Measurements from ENCODE around the gene CYP8B1.

CYP8B1 gene

GRCh38 chr3:42841332-42841731 is 34.3 kb downstream of the CYP8B1 start:
- no peak for DNase-seq (ENCODE audit: low spot score)
- in situ Hi-C loops (cut with MboI; ENCODE audit: low pct_unique_long_range_greater_than_20kb, low sequenced_read_pairs, unreplicated experiment), result no loop called here
- no peak for TF ChIP-seq CTCF (IDR thresholded peaks at IDR 0.05; ENCODE audit: extremely low read depth, insufficient read depth, missing control alignments)

DNA sequence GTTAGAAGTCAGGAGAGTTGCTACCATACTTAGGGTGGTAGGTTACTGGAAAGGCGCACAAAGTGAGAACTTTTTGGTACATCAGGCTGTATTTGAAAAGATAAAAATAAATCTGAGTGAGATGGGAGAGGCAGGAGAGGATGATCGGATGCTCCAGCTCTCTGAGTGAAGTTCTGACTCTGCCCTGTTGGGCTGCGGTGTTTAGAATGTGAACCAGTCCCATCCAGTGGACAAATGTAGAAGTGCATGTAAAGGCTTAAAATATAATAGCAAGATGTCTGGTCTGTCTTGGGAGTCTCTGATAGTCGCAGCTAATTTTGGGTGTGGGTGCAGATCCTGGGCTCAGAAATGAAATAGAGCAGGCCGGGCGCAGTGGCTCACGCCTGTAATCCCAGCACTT is 36.1 kb downstream of the CYP8B1 start:
- peak; percentile 56 for DNase-seq (ENCODE audit: low spot score)
- in situ Hi-C loops (cut with MboI; ENCODE audit: low pct_unique_long_range_greater_than_20kb, low sequenced_read_pairs, unreplicated experiment), result no loop called here
- TF ChIP-seq CTCF (IDR thresholded peaks at IDR 0.05; ENCODE audit: extremely low read depth, insufficient read depth, missing control alignments), result peak; percentile 67

- in situ Hi-C loops (cut with MboI; ENCODE audit: low pct_unique_long_range_greater_than_20kb, low sequenced_read_pairs, unreplicated experiment), result no loop called here
- no peak for DNase-seq (ENCODE audit: low spot score)
- no peak for TF ChIP-seq CTCF (IDR thresholded peaks at IDR 0.05; ENCODE audit: extremely low read depth, insufficient read depth, missing control alignments)
These were observed 37.1 kb downstream of the CYP8B1 start for GRCh38 chr3:42838571-42838970.

GRCh38 chr3:42836150-42837123 is 39.2 kb downstream of the CYP8B1 start:
- no peak for TF ChIP-seq CTCF (IDR thresholded peaks at IDR 0.05; ENCODE audit: extremely low read depth, insufficient read depth, missing control alignments)
- no peak for DNase-seq (ENCODE audit: low spot score)
- in situ Hi-C loops (cut with MboI; ENCODE audit: low pct_unique_long_range_greater_than_20kb, low sequenced_read_pairs, unreplicated experiment), result no loop called here

DNA sequence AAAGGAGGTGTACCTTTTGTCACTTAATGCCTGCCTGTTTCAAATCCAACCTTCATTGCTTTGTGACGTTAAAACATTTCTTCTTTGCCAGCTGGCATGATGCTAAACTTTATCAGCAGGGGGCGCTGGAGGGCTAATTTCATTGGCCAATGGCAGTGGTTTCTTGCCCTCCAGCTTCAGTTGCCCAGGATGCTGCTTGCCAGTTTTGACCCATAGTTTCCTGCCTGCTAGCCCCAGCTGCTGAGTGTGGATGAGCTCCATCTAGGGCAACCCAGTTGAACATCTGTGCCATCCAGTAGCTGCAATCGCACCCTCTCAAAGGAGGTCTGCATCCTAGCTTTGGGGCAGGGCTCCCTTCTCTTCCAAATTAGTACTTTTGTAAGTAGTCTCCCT is 44.4 kb downstream of the CYP8B1 start:
- TF ChIP-seq CTCF (IDR thresholded peaks at IDR 0.05; ENCODE audit: extremely low read depth, insufficient read depth, missing control alignments), result peak; percentile 81
- in situ Hi-C loops (cut with MboI; ENCODE audit: low pct_unique_long_range_greater_than_20kb, low sequenced_read_pairs, unreplicated experiment), result no loop called here
- peak; percentile 56 for DNase-seq (ENCODE audit: low spot score)

DNA sequence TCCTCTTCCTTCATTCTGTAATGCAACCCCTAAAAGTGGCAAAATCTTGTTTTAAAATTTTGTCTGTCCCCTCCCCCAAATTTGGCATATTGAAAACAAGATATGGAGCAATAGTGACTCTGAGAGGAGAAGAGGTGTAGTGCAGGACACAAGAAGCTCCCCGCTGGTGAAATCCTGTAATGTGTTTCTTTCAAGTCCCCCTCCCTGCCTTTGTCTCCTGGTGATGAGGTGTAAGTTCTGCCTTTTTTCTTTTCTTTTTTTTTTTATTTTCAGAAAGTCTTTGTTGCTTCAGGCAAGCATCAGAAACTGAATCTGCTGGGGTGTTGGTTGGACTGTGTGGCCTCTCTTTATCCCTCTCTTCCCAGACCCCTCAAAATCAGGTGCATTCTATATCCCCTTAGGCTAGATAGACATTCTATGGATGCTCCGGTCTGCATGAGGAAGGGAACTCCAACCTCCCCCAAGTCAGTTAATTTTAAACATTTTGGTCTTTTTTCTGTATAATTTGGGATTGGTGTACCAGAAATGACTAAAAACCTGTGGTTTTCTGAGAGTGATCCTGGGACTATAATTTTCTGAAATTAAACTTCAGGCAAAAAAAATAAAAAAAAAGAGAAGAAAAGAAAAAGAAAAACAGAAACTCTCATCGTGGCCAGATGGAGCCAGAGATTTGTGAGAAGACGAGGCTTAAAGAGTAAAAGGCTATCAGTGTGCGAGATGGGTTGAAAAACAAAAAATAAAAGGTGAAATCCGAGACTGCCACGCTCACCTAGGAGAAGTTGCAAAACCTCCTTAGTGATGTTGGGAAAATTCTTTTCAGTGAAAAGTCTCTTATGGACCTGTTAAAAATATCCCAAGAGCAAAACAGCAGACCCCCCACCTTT is 45.0 kb downstream of the CYP8B1 start:
- TF ChIP-seq CTCF (IDR thresholded peaks at IDR 0.05; ENCODE audit: extremely low read depth, insufficient read depth, missing control alignments), result peak; percentile 37
- in situ Hi-C loops (cut with MboI; ENCODE audit: low pct_unique_long_range_greater_than_20kb, low sequenced_read_pairs, unreplicated experiment), result no loop called here
- no peak for DNase-seq (ENCODE audit: low spot score)
